GM06990 (cell line): ENCODE measurements around the gene ANKRD53.

Experiments
- DNase-seq: peaks from one replicate; pipeline ENCODE4 v3.0.0-alpha.2; 2011; ENCODE audit not compliant: insufficient read length; ENCODE audit errors: extremely low read depth
- H3K27me3 ChIP-seq: replicated peaks from 2 replicates; pipeline ENCODE4 v1.6.0; 2011; ENCODE audit warnings: low read length; ENCODE audit not compliant: control insufficient read depth, insufficient read depth
- H3K36me3 ChIP-seq: 2 replicates; pipeline ENCODE4 v1.5.1; 2011; ENCODE audit warnings: low read length; ENCODE audit not compliant: control insufficient read depth, insufficient read depth
- H3K4me3 ChIP-seq: replicated peaks from 2 replicates; pipeline ENCODE4 v1.5.1; 2011; ENCODE audit warnings: low read depth, mild to moderate bottlenecking, control low read depth, low read length
- CTCF ChIP-seq: IDR thresholded peaks from 2 replicates; pipeline ENCODE4 v1.5.1; 2011; ENCODE audit warnings: low read length, control low read depth, mild to moderate bottlenecking, inconsistent platforms; ENCODE audit not compliant: insufficient read depth, poor library complexity, severe bottlenecking

The ANKRD53 gene

DNA sequence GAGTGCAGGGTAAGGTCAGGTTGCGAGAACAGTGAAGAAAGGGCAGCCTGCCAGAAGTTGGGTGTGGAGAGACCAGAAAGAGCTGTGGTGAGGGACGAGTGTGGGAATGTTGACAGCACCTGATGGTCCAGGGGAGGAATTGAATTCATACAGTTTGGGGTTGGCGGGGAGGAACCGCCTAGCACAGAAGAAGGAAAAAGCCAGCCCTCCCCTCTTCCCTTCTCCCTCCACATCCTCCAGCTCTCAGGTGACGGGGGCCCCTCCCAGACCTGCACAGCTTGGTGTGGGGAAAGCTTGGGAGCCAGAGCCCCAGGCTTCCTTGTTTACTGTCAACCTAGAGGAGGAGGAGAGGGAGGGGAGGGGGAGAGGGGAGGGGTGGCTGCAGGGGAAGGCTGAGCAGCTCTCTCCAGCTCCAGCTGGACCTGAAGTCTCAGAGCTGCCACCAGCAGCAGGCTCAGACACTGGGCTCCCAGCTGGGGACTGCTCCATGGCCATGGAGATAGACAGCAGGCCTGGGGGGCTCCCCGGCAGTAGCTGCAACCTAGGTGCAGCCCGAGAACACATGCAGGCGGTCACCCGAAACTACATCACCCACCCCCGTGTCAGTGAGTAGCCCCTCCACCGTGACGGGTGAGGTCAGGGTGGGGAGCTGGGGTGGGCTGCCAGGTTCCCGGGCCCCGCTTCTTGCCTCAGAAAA, 42.8 kb upstream of the ANKRD53 start, which contains the start of gene ATP6V1B1:
ATP6V1B1 (plus strand) TSS at position 433 of the 697 bp plus-strand sequence; CDS start at position 488, 55 bp downstream.
- H3K36me3 ChIP-seq: no peaks in the 10 kb centered on the region
- no peak within 1 kb of the TSS for H3K4me3 ChIP-seq
- TF ChIP-seq CTCF: no peak
- no peaks in the 10 kb centered on the region; the same call in none of the 2 replicates for H3K27me3 ChIP-seq
- no peak for DNase-seq

GRCh38 chr2:70936165-70936978, 42.1 kb upstream of the ANKRD53 start:
- no peak overlapping the region for H3K4me3 ChIP-seq
- DNase-seq: no peak
- H3K36me3 ChIP-seq: no peaks in the 10 kb centered on the region
- TF ChIP-seq CTCF: no peak
- peaks cover 2% of the 10 kb centered on the region for H3K27me3 ChIP-seq

DNA sequence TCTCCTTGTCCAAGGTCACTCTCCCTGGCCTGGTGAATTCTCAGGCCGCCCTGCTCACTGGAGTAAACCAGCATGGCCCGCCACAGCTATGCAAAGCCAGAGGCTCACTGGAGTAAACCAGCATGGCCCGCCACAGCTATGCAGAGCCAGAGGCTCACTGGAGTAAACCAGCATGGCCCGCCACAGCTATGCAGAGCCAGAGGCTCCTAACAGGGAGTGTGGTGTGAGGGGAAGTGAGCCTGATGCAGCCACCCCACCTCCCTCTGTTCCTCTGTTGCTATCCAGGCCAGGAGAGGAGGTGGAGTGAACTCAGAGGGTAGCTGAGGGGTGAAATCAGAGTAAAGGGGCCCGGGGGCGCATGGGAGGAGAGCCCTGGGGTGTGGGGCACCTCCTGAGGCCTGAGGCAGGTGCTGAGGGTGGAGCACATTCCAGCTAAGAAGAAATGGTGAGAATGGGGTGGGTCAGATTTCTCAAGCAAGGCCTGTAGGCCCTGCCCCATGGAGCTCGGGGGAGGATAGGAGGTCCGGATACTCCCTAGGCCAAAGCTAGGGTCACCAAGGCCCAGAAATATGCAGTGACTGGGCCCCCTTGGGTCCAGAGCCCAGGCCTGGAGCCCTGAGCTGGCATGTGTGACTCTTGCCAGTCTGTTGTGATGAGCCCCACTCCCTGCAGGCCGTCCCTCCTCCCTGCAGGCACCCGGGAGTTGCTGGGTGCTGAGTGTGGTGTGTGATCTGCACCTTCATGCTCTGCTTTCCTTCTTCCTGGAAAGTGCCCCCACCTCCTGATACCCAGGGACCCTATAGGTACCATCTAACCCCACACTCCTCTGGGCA, 41.2 kb upstream of the ANKRD53 start:
- Histone ChIP-seq H3K36me3 (no peaks in the 10 kb centered on the region), H3K27me3 (peaks cover 2% of the 10 kb centered on the region), H3K4me3 (no peak overlapping the region)
- DNase-seq: no peak
- TF ChIP-seq CTCF: no peak

GRCh38 chr2:70937866-70938585, 40.4 kb upstream of the ANKRD53 start:
- no peak for TF ChIP-seq CTCF
- no peaks in the 10 kb centered on the region for H3K36me3 ChIP-seq
- H3K4me3 ChIP-seq: no peak overlapping the region
- peaks cover 4% of the 10 kb centered on the region for H3K27me3 ChIP-seq
- DNase-seq: no peak

GRCh38 chr2:70938586-70938950, 39.9 kb upstream of the ANKRD53 start:
- no peak for DNase-seq
- H3K27me3 ChIP-seq: peaks cover 4% of the 10 kb centered on the region
- H3K4me3 ChIP-seq: no peak overlapping the region
- no peak for TF ChIP-seq CTCF
- no peaks in the 10 kb centered on the region for H3K36me3 ChIP-seq
